ENCODE results near the gene CERK.

Gene CERK

DNA sequence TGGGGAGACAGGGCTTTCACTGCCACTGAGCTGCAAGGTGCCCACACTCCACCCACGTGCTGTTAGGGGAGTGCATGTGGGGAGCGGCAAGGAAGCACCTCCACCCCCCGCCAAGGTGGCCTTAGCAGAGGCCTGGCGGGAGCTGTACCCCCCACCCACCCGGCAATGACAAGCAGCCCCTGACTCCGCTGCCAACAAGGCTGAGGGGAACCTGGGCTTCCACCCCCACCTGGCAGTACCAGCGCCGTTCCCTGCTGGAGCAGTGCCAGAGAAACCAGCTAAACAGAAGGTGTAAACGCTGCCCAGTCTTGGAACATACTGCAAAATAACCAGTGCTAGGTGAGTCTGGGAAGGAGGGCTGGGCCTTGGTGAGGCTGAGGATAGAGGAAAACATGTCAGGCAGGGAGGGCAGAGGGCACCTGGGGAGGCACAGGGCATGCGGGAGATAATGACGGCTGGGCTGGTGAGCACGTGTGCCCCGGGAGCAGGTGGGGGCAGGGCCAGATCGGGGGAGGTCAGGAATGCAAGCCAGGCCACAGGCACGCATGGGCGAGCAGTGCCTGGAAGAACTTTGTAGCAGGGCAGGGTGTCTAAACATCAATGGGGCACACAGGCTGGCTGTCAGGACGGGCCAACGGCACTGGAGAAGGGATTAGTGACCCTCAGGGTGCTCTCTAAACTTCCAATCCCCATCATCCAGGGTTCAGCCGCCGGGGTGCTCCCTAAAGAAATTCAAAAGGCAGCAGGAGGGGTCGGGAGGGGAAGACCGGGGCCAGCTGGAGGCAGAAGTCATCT lies 6.6 kb downstream of the CERK start:
- no peak for DNase-seq (ENCODE audit: low read depth in 2 of 2)

DNA sequence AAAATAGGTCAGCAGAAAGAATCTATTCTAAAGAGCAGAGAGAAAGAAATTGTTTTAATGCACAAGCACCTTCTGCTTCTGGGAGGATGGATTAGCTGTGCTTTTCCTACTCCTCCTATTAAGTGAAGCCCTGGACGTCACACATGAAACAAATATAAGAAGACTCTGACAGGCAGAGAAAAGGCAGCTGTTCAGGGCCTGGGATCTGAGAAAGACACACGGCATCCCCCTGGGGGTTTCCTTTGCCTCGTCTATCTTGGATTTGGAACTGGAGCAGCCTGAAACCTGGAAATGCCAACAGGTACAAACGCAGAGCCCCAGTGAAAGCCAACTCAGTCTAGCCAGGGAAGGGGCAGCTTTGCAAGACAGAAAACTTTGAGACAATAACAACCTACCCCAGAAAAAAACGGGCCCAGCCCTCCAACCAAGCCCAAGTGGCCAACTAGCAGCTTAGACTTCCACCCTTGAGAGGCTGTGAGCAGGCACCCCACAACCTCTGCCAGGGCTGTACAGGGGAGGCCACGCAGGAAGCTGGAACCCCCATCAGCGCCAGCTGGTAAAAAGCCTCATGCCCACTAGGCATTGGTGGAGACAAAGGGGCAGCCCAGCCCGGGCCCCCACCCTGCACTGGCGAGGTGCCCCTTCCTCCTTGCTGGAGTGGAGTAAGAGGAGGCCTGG lies 7.3 kb downstream of the CERK start:
- no peak for DNase-seq (ENCODE audit: low read depth in 2 of 2)

DNA sequence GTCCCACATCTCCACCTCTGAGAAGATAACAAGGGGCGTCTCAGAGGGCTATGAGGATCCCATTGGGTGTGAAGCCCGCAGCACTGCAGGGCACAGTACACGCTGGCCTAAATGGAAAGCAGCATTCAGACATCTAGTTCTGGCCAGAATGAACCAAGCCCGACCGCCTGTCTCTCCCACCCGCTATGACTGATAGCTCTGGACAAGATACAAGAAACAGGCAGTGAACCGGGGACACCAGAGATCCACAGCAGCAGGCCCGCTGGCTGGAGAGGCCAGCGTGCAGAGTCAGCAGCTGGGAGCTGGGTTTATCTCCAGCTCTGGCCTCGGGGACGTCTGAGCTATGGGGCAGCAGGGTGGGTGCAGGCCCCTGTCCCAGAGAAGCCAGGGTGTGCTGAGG lies 9.6 kb downstream of the CERK start:
- DNase-seq (ENCODE audit: low read depth in 2 of 2) = no peak

DNA sequence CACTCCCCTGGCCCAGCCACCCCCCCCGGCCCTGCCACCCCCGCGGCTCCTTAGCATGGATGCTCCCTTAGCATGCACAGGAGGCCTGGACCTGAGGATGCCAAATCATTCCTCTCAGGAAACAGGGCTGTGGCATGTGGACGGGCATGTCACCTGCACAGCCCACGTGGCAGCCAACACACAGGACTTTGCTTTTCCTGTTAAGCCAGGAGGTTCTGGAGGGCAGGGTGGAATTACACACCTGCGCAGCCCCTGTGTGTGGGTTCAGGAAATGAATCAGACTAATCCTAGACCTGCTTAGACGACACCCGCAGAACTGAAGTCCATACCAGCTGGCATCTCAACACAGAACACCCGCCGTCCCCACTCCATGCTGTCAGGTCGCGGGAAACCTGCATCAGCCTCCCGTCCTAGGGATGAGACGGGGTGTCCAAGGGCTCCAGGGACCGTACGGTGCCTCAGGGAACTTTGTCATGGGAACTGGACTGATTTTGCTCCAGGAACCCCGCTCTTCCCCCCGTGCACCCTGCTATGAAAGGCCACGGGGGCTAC lies 10.2 kb downstream of the CERK start:
- no peak for DNase-seq (ENCODE audit: low read depth in 2 of 2)

DNA sequence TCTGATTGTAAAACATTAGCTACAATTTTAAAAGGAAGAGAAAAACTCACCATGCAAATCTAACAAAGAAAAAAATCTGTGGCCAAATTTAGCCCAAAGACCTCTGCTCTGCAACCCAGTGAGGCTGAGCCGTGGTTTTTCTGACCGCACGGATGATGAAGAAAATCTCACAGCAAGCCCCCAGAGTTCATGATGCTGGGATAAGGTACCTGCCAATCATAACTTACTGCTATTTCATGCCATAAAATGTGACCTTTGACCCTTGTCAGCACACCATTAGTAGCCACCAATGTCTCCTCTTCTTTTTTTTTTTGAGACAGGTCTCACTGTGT lies 11.1 kb downstream of the CERK start:
- no peak for DNase-seq (ENCODE audit: low read depth in 2 of 2)

DNA sequence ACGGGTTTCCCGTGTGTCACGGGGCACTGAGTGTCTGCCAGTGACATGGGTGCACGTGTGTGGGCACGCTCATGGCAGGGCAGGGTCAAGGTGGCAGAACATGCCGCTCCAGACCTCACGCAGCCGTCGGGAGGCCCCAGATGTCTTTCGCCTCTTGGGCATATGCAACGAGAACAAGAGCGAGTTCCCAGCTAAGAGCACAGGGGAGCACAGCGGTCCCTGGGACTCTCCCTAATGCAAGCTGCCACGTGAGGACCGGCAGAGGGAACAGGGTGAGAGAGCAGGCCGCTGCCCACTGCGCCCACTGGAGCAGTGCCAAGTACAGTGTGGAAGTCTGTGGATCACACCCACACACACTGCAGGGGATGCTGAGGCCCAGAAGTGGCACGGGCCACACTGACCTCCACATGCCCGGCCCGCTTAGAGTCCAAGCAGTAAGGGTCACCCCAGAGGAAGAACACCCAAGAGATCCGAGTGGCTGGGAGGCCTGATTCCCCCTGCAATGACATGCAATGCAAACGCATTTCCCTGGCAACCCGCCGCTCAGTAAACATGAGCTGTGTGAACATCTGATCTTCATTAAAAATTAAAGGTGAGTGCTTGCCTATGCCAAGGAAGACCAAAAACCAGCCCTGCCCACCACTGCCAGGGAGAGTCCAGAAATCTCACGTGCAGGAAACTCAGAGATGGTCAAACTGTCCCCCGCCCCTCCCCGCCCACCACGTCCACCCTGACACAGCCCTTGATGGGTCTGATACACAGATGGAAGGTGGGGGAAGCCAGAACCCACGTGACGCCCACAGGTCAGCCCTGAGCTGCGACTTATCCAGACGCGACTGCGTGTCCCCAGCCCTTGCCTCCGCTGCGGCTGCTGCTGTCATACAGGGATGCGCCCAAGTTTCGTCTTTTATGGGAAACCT lies 11.7 kb downstream of the CERK start:
- no peak for DNase-seq (ENCODE audit: low read depth in 2 of 2)

DNA sequence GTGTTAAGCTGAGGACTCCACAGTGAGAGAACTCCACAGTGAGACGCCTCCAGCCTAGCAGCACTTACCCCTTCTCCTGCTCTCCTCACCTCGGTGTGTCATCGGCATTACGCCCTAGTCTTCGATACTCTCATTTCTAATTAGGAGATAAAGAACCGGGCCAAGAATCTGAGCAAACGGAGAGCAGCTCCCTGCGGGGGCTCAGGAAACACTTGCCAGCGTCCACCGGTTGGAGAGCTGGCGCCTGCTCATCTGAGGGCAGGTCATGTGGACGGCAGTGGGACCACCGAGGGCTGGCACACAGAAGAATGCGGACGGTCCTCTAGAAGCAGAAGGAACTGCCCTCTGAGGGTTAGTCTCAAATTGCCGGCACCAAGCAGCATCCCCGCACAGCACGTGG lies 13.0 kb downstream of the CERK start:
- DNase-seq (ENCODE audit: low read depth in 2 of 2) = no peak

DNA sequence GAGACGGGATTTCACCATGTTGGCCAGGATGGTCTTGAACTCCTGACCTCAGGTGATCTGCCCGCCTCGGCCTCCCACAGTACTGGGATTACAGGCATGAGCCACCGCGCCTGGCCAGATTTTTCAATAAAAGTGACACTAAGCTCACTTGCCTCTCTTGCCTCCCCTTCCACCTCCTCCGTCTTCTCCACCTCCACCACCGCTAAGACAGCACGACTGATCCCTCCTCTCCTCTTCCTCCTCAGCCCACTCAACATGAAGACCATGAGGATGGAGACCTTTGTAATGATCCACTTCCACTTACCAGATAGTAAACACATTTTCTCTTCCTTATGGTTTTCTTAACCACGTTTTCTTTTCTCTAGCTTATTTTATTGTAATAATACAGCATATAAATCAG lies 14.2 kb downstream of the CERK start:
- no peak for DNase-seq (ENCODE audit: low read depth in 2 of 2)

DNA sequence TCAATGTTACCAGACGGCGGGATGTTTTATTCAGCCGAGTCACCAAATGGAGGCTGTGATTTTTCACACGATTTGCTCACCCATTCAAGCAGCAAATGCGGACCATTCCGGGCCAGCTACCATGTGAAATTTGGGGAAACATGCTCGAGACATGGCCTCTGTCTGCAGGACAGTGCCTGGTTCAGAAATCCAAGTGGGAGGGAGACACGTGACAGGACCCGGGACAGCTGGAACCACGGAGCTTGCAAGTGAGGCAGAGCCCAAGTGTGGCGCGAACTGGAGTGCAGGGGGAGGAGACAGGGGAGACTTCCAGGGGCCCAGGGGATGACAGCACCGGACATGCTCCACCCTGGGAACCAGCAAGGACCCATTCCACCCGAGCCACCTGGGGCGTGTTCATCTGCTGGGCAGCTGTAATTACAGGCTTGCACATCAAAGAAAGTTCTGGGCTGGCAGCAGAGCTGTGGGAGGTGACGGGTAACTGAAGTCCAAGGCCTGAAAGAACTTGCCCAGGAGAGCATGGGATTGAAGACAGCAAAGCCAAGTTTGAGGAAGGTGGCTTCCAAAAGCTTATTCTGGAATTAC lies 16.5 kb downstream of the CERK start:
- no peak for DNase-seq (ENCODE audit: low read depth in 2 of 2)

DNA sequence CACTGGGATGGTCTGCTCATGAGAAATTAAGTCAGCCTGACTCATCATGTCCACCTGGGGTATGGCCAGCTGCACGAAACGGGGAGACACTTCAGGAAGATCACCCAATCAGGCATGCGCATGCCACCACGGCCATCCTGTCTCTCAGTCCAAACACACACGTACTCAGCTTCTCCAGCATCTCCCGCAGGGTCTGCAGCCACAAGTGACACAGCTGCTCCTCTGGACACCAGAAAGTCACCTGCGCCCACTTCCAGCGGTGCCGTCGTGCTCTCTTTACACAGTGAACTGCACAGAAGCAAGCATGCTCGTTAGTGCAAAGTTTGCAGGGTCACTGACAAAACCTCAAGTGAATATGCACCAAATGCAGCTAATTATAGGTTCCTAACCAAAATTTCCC lies 18.1 kb downstream of the CERK start:
- no peak for DNase-seq (ENCODE audit: low read depth in 2 of 2)

DNA sequence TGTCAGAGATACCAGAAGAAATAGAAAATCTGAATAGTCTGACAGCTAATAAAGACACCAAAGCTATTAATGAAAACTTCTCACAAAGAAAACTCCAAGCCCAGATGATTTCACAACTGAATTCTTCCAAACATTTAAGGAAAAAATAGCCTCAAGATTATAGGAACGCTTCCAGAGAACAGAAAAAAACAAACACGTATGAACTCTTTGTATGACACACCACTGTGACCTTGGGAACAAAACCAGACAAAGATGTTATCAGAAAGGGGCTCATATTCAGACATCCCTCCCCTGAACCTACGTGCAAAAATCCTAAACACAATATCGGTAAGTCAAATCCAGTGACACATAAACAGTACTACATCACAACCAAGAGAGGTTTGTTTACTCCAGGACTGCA lies 23.5 kb downstream of the CERK start:
- no peak for DNase-seq (ENCODE audit: low read depth in 2 of 2)

DNA sequence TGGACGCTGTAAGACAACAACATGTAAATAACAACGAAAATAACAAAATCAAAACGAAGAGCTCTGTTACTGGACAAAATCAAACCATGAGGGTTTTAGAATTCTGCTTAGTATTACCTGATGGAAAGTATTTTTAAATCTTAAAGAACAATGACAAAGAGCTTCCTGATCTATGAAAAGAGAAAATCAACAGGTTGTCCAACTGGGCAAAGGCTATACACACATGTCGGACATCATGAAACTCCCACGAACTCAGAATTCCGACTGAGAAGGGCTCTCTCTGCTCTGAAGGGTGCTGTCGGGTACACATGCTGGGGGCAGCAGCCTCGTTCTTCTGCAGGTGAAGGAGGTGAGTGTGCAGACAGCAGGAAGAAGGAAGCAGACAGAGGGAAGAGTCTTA lies 25.8 kb downstream of the CERK start:
- no peak for DNase-seq (ENCODE audit: low read depth in 2 of 2)

DNA sequence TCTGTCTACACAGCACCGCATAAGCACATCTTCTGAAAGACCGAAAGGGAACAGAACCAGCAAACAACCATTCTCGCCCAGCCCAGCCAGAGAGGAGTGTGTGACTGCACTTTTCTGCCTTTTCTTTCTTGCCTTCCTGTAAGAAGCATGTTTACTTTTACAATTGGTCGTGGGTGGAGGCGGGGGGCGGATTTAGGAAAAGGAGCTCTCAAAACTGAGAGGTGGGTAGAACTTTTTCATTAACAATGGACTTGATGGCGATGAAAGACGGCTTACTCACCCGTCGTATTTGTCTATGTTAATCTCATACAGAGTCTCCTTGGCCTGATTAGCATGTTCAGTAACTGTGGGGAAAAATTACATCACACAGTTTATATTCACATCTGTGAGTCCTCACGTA lies 27.2 kb downstream of the CERK start:
- no peak for DNase-seq (ENCODE audit: low read depth in 2 of 2)

DNA sequence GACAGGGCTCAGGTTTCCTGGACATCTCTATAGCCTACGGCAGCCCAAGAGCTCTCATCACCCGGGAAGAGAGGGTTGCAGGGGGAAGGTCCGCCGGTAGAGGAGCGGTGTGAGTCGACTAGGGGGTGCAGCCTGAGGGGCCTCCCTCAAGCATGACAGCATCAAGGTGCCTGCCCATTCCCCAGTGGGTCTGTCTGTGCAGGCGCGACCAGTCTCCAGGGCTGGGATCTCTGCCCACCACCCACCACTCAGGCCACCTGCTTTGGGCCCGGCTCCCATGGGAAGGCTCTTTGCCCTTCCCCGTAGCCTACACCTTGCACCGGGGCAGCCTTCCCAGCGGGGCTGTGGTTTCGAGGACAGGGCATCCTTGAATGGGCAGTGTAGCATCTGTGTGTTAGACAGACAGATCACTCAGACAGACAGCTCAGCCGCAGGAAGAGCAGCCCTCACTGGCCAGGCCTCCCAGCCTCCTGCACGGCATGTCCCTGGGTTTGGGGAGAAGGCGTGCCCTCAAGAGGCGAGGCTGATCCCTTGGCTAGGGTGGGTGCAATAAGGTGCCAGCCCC lies 29.2 kb downstream of the CERK start:
- no peak for DNase-seq (ENCODE audit: low read depth in 2 of 2)

DNA sequence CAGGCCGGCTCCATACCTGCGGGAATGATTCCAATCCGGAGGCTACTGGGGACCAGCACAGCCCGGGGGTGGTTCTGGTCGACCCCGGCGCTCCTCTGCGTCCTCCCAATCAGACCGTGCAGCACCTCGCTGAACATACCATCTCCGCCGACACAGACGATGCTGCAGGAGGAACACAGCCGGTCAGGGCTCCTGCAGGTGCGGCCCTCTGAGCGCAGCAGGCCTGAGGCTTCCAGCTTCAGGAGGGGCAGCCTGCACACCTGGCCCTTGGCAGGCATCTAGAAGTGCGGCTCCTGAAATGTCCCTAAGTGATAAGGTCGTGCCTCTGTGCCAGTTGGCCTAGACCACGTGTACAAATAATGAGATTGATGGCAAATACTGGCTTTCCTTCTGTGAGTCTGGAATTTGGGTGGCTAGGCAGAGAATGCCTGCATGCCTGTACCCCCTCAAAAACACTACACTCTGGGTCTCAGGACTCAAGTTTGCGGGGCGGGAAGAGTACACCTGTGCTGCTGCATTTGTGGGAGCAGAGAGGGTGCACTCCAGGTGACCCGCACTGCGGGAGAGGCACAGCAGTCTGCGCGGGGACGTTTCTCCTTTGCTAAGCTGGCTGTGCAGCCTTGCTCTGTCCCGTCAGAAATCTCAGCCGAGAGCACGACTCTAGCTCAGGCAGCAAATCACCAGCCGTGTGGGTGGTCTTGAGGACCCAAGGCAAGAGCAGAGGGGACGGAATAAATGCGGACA lies 30.1 kb downstream of the CERK start:
- no peak for DNase-seq (ENCODE audit: low read depth in 2 of 2)

DNA sequence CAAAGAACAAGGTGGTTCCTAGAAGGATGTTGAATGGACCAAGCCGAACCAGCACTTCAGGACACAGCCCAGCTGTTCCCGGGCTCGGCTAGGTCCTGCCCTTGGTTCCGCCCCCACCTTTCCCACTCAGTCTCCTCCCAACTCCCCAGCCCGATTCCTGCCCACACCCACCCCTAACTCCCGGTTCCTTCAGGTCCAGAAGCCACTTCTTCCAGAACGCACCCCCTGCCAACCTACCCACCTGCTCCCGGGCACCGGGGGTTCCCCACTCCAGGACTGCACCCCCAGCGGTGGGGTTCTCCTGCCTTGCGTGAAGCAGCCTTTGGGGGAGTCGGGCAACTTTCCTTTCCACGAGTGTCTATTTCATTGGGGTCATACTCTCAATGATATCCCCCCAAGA lies 30.7 kb downstream of the CERK start:
- DNase-seq (ENCODE audit: low read depth in 2 of 2) = no peak

DNA sequence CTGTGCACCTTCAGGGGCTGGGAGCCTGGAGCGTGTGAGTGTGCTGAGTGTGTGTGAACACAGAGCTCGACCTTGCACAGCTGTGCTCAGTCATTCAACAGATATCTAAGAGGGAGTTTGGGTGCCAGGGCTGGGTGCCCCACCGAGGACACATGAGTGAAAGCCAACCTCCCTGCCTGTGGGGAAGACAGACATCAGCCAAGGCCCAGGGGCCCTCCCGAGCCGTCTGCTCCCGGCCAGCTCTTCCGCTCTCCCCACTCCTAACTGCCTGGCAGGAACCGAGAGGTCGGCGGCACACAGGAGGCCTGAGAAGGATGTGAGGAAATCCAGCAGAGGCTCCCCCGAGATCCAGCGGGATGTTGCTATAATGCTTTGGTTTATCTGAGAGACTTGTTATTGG lies 32.0 kb downstream of the CERK start:
- DNase-seq (ENCODE audit: low read depth in 2 of 2) = no peak

DNA sequence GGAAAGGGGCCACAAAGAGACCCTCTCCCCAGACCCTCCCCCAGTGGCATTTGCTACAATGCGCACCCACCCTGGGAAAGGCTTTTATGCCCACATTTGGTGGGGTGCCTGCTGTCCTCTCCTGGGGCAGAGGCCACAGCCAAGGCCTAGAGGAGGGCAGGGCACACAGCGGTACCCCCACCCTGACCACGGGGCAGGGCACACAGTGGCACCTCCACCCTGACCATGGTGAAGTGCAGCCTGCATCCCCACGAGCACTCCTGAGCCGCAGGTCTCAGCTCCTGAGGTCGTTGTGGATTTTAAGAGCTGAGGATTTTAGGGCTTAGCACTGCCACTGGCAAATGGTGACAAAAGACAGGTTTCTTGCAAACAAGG lies 34.1 kb downstream of the CERK start:
- DNase-seq (ENCODE audit: low read depth in 2 of 2) = no peak

DNA sequence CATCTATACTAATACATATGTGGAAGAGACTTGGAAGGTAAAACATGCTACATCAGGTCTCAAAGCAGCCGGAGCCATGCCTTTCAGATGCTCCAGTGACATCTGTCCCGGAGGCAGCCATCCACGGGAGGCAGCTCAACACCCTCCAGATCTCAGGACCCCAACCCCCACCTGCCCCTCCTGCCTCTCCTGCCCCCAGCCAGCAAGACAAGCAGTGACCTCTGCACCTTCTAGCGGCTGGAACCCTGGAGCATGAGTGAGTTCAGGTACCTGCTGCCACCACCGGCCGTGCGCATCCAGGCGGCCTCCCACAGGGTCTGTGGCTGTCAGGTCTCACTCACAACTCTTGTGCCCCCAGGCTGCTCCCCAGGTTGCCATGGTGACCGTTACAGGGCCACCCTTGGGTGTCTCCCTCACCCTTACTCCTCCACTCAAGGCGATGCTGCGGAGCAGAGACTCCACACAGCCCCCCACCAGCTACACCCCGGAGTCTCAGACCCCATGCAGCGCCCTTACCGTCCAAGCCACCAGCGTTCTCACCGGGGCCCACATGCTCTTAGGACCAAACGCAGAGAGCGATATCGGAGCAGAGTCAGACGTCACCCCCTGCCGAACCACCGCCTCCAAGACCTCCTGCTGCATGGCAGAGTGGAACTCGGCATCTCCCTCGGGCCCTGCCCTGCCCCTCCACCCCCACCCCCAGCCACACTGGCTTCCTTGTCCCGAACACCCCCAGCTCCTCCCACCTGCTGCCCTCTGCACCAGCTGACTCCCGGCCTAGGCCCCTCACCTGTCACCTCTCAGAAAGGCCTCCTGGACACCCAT lies 34.7 kb downstream of the CERK start:
- DNase-seq (ENCODE audit: low read depth in 2 of 2) = no peak

DNA sequence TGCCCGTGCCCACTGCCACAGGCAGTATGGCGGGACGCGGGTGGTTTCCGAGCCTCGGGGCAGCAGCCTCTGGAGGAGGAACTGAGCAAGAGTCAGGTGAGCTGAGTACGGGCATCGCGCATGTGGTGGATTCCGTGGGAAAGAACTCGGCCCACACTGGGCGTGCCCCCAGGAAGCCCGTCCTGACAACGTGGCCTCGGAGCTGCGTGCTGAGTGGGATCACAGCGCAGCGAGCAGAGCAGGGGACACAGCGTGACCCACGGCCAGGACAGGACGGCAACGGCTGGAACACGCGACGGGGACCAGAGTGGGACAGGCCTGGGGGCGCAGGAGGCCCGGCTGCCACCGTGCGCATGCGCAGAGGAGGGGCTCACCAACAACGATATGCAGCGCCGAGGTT lies 36.8 kb downstream of the CERK start:
- DNase-seq (ENCODE audit: low read depth in 2 of 2) = no peak
